Esophagus muscularis mucosa (tissue), 4 donors: ENCODE data around the gene RENBP. TPM values are rescaled to one million over a fixed set of nuclear protein-coding genes. Genes with fewer than 3 reads are reported as not detected.

ENCODE experiments used
- DNase-seq: peaks from one replicate; pipeline ENCODE4 v3.0.0-alpha.2; 2017; ENCODE audit errors: extremely low spot score
- H3K27ac ChIP-seq, 4 donors: fragments of 200-600 bp; sonication (generic); replicated peaks in 1 of 4; 1 replicate in 3 of 4; 2 replicates in 1 of 4; pipeline ENCODE4 v1.5.1; 2016 to 2019; ENCODE audit warnings: mild to moderate bottlenecking in 1 of 4
- H3K27me3 ChIP-seq, 4 donors: fragments of 200-600 bp; sonication (generic); one replicate each; pipeline versions ENCODE4 v1.5.1 to v1.6.0; 2016 to 2019
- H3K36me3 ChIP-seq, 4 donors: fragments of 200-600 bp; sonication (generic); one replicate each; pipeline ENCODE4 v1.5.1; 2016 to 2019
- H3K4me1 ChIP-seq, 4 donors: fragments of 200-600 bp; sonication (generic); one replicate each; pipeline ENCODE4 v1.5.1; 2016 to 2019
- H3K4me3 ChIP-seq, 4 donors: fragments of 200-600 bp; sonication (generic); 1 replicate in 2 of 4; 2 replicates in 2 of 4; pipeline ENCODE4 v1.5.1; 2016 to 2019; ENCODE audit warnings: mild to moderate bottlenecking in 4 of 4, moderate library complexity in 1 of 4
- H3K9me3 ChIP-seq, 4 donors: fragments of 200-600 bp; sonication (generic); 1 replicate in 3 of 4; 2 replicates in 1 of 4; pipeline ENCODE4 v1.5.1; 2016 to 2019
- CTCF ChIP-seq, 3 experiments: fragments of 200-600 bp in 2 of 3; fragments of 450-650 bp in 1 of 3; sonication (generic) in 2 of 3; IDR thresholded peaks; one replicate each; pipeline ENCODE4 v1.5.1; 2017 to 2019; ENCODE audit warnings: antibody characterized with exemption in 3 of 3, mild to moderate bottlenecking in 2 of 3, moderate library complexity in 1 of 3
- EP300 ChIP-seq: sonication (generic); formaldehyde crosslinking; IDR thresholded peaks from one replicate; pipeline ENCODE4 v1.6.1; 2017; ENCODE audit warnings: antibody characterized with exemption
- POLR2A ChIP-seq: fragments of 450-650 bp; IDR thresholded peaks from one replicate; pipeline ENCODE4 v1.6.1; 2017; ENCODE audit warnings: antibody characterized with exemption, moderate library complexity, mild to moderate bottlenecking, low read depth
- POLR2AphosphoS5 ChIP-seq, 2 donors: sonication (generic); formaldehyde crosslinking; IDR thresholded peaks; one replicate each; pipeline ENCODE4 v1.6.1; 2017; ENCODE audit warnings: antibody characterized with exemption in 2 of 2
- WGBS: methylation state at CpG from one replicate; pipeline ENCODE4 v1.1.5; 2018; 5-methylcytosine and 5-hydroxymethylcytosine counted together
- intact Hi-C: fragments of 100-400 bp; cut with DNase I; formaldehyde crosslinking; loops from one replicate; pipeline ENCODE4 v1.15.1; 2023
- total RNA-seq, 4 donors: library from RNA; depleted of rRNA; stranded (reverse); fragments of >200 nt; gene quantifications; one replicate each; pipeline versions ENCODE4 v1.1.0 to v1.2.1, GENCODE V29; 2016

RENBP gene
- total RNA-seq, 4 donors from 2014 or later = 8.0 to 12.6 (median 9.1) TPM

GRCh38 chrX:153959649-153960048, 15.2 kb upstream of the RENBP start:
- DNase-seq = no peak
- no peak for TF ChIP-seq POLR2A
- no peak for TF ChIP-seq CTCF (IDR thresholded peaks at IDR 0.05)
- no peak for TF ChIP-seq POLR2AphosphoS5 (IDR thresholded peaks at IDR 0.05)
- no peak for TF ChIP-seq EP300
- Histone ChIP-seq H3K4me1 (peaks cover 0 to 20% (median 14%) of the 10 kb centered on the region in 4 donors), H3K27ac (no peak overlapping the region), H3K36me3 (peaks cover 20 to 99% (median 94%) of the 10 kb centered on the region in 4 donors), H3K27me3 (no peaks in the 10 kb centered on the region), H3K4me3 (no peak overlapping the region), H3K9me3 (no peaks in the 10 kb centered on the region)
- WGBS = 91% methylated on average over 15 of the region's 15 CpGs
- intact Hi-C loops = no loop called here

- 91% methylated on average over 6 of the region's 14 CpGs for WGBS
- intact Hi-C loops = no loop called here
- H3K27ac ChIP-seq = peak overlapping the region in 1 of 4 donors; percentile 82
- DNase-seq = no peak
- TF ChIP-seq EP300 = no peak
- TF ChIP-seq CTCF (IDR thresholded peaks at IDR 0.05) = no peak
- no peak for TF ChIP-seq POLR2A
- no peak for TF ChIP-seq POLR2AphosphoS5 (IDR thresholded peaks at IDR 0.05)
- H3K36me3 ChIP-seq = peaks cover 20 to 99% (median 94%) of the 10 kb centered on the region in 4 donors
- no peaks in the 10 kb centered on the region for H3K9me3 ChIP-seq
- H3K27me3 ChIP-seq = no peaks in the 10 kb centered on the region
- H3K4me3 ChIP-seq = no peak overlapping the region
- H3K4me1 ChIP-seq = peaks cover 0 to 22% (median 21%) of the 10 kb centered on the region in 4 donors
Observed at GRCh38 chrX:153958605-153959004, 14.2 kb upstream of the RENBP start.

GRCh38 chrX:153957224-153957623, 12.8 kb upstream of the RENBP start:
- Histone ChIP-seq H3K9me3 (no peaks in the 10 kb centered on the region), H3K4me1 (peaks cover 5 to 36% (median 34%) of the 10 kb centered on the region in 4 donors), H3K27me3 (no peaks in the 10 kb centered on the region), H3K36me3 (peaks cover 19 to 99% (median 86%) of the 10 kb centered on the region in 4 donors), H3K27ac (peak overlapping the region in 3 of 4 donors; percentile 41 to 88 (median 82)), H3K4me3 (no peak overlapping the region)
- 96% methylated on average over 14 of the region's 17 CpGs for WGBS
- TF ChIP-seq POLR2A (no peak), CTCF (IDR thresholded peaks at IDR 0.05) (no peak), EP300 (no peak), POLR2AphosphoS5 (IDR thresholded peaks at IDR 0.05) (no peak)
- intact Hi-C loops = no loop called here
- no peak for DNase-seq

GRCh38 chrX:153956044-153956907, 11.8 kb upstream of the RENBP start:
- Histone ChIP-seq H3K4me3 (no peak overlapping the region), H3K4me1 (peaks cover 5 to 44% (median 41%) of the 10 kb centered on the region in 4 donors), H3K36me3 (peaks cover 19 to 99% (median 86%) of the 10 kb centered on the region in 4 donors), H3K9me3 (no peaks in the 10 kb centered on the region), H3K27me3 (no peaks in the 10 kb centered on the region), H3K27ac (peak overlapping the region in 3 of 4 donors; percentile 41 to 88 (median 82))
- TF ChIP-seq EP300 (no peak), POLR2AphosphoS5 (IDR thresholded peaks at IDR 0.05) (no peak), POLR2A (no peak), CTCF (IDR thresholded peaks at IDR 0.05) (no peak)
- WGBS = 84% methylated on average over 25 of the region's 35 CpGs
- DNase-seq = no peak
- intact Hi-C loops = no loop called here
